Parathyroid adenoma (tissue), 2 donors: ENCODE results near the gene CSE1L.

Experiments
- H2AFZ ChIP-seq: fragments of 300-600 bp; sonication (generic); one replicate; pipeline ENCODE4 v1.7.0; 2017; ENCODE audit warnings: antibody characterized with exemption, mild to moderate bottlenecking
- H3K27ac ChIP-seq: fragments of 300-600 bp; sonication (generic); one replicate; pipeline ENCODE4 v1.7.0; 2017
- H3K27me3 ChIP-seq: fragments of 300-600 bp; sonication (generic); one replicate; pipeline ENCODE4 v1.7.0; 2017; ENCODE audit warnings: low read length; ENCODE audit not compliant: control insufficient read depth, insufficient read depth
- H3K36me3 ChIP-seq: fragments of 300-600 bp; sonication (generic); one replicate; pipeline ENCODE4 v1.7.0; 2017; ENCODE audit warnings: low read length; ENCODE audit not compliant: control insufficient read depth, insufficient read depth
- H3K4me1 ChIP-seq: fragments of 300-600 bp; sonication (generic); one replicate; pipeline ENCODE4 v1.7.0; 2017; ENCODE audit warnings: control low read depth
- H3K4me2 ChIP-seq: fragments of 300-600 bp; sonication (generic); one replicate; pipeline ENCODE4 v1.7.0; 2017; ENCODE audit warnings: low read length
- H3K4me3 ChIP-seq: fragments of 300-600 bp; sonication (generic); one replicate; pipeline ENCODE4 v1.7.0; 2017; ENCODE audit warnings: low read depth, low read length
- H3K79me2 ChIP-seq: fragments of 300-600 bp; sonication (generic); one replicate; pipeline ENCODE4 v1.7.0; 2017; ENCODE audit warnings: control low read depth
- H3K9ac ChIP-seq: fragments of 300-600 bp; sonication (generic); one replicate; pipeline ENCODE4 v1.7.0; 2017; ENCODE audit warnings: mild to moderate bottlenecking
- H3K9me3 ChIP-seq: fragments of 300-600 bp; sonication (generic); one replicate; pipeline ENCODE4 v1.7.0; 2017; ENCODE audit warnings: low read length; ENCODE audit not compliant: control insufficient read depth
- TF ChIP-seq, protein P1 (sequence below): fragments of 300-600 bp; sonication (generic); IDR thresholded peaks from one replicate; pipeline ENCODE4 v1.7.0; 2017; ENCODE audit warnings: antibody characterized with exemption, mild to moderate bottlenecking
- donor health status: primary hyperparathyroidism.

Gene CSE1L

DNA sequence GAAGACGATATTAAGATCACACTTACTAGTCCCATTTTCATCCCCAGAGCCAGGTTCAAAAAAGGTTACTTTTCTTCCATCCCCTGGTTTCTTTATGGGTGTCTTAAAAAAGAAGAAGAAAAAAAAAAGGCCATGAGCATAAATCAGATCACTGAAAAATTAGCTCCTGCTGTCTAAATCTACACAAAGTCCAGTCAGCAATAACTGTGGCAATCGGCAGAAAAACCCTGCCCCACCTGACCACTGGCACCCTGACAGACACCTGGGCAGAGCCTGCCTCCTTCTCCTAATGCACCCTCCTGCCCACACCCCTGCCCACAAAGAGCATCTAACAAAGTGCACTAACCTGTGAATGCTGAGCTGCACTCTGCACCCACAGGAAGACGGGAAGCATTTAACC lies 72.2 kb downstream of the CSE1L start:
- peak overlapping the region; percentile 50 for H2AFZ ChIP-seq
- peak overlapping the region; percentile 60 for H3K4me2 ChIP-seq
- TF ChIP-seq, protein P1, sequence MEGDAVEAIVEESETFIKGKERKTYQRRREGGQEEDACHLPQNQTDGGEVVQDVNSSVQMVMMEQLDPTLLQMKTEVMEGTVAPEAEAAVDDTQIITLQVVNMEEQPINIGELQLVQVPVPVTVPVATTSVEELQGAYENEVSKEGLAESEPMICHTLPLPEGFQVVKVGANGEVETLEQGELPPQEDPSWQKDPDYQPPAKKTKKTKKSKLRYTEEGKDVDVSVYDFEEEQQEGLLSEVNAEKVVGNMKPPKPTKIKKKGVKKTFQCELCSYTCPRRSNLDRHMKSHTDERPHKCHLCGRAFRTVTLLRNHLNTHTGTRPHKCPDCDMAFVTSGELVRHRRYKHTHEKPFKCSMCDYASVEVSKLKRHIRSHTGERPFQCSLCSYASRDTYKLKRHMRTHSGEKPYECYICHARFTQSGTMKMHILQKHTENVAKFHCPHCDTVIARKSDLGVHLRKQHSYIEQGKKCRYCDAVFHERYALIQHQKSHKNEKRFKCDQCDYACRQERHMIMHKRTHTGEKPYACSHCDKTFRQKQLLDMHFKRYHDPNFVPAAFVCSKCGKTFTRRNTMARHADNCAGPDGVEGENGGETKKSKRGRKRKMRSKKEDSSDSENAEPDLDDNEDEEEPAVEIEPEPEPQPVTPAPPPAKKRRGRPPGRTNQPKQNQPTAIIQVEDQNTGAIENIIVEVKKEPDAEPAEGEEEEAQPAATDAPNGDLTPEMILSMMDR: no peak
- H3K79me2 ChIP-seq: no peaks in the 10 kb centered on the region
- H3K27ac ChIP-seq: peak overlapping the region; percentile 67
- H3K4me3 ChIP-seq: peak overlapping the region; percentile 17
- H3K27me3 ChIP-seq: no peaks in the 10 kb centered on the region
- no peaks in the 10 kb centered on the region for H3K36me3 ChIP-seq
- H3K9ac ChIP-seq: no peak overlapping the region
- no peaks in the 10 kb centered on the region for H3K9me3 ChIP-seq
- H3K4me1 ChIP-seq: peaks cover 32% of the 10 kb centered on the region

- H3K79me2 ChIP-seq: peaks cover 11% of the 10 kb centered on the region
- peak overlapping the region; percentile 12 for H2AFZ ChIP-seq
- H3K27me3 ChIP-seq: no peaks in the 10 kb centered on the region
- H3K9ac ChIP-seq: no peak overlapping the region
- no peaks in the 10 kb centered on the region for H3K36me3 ChIP-seq
- TF ChIP-seq, protein P1: no peak
- H3K27ac ChIP-seq: peak overlapping the region; percentile 45
- H3K4me1 ChIP-seq: peaks cover 32% of the 10 kb centered on the region
- H3K9me3 ChIP-seq: no peaks in the 10 kb centered on the region
- peak overlapping the region; percentile 31 for H3K4me3 ChIP-seq
- H3K4me2 ChIP-seq: peak overlapping the region; percentile 60
These were observed 73.9 kb downstream of the CSE1L start for GRCh38 chr20:49119988-49120387.

DNA sequence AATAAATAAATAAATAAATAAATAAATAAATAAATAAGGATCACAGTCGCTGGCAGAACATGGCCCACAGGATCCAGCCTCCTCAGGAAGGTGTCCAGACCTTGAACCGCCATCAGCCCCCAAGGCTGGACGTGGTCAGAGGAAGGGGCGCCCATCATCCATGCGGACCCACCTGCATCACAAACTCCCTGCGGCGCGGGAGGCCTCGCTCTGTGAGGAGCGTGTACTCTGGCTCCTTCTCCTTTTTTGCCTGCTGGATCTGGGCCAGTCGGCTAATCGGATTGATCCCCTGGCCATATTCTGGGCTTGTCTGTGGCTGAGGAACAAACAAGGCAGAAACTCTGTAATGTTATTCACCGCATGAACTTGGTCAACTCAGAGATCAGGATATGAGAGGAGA lies 76.8 kb downstream of the CSE1L start:
- H3K36me3 ChIP-seq: no peaks in the 10 kb centered on the region
- peaks cover 23% of the 10 kb centered on the region for H3K79me2 ChIP-seq
- no peaks in the 10 kb centered on the region for H3K27me3 ChIP-seq
- H3K9me3 ChIP-seq: no peaks in the 10 kb centered on the region
- peaks cover 22% of the 10 kb centered on the region for H3K4me1 ChIP-seq
- no peak overlapping the region for H3K9ac ChIP-seq
- H3K4me2 ChIP-seq: no peak overlapping the region
- H3K27ac ChIP-seq: no peak overlapping the region
- no peak overlapping the region for H3K4me3 ChIP-seq
- H2AFZ ChIP-seq: no peak overlapping the region
- TF ChIP-seq, protein P1: no peak

- no peaks in the 10 kb centered on the region for H3K27me3 ChIP-seq
- no peak overlapping the region for H3K9ac ChIP-seq
- H3K79me2 ChIP-seq: peaks cover 26% of the 10 kb centered on the region
- H3K9me3 ChIP-seq: no peaks in the 10 kb centered on the region
- H3K4me1 ChIP-seq: peaks cover 12% of the 10 kb centered on the region
- no peak overlapping the region for H3K4me2 ChIP-seq
- H3K36me3 ChIP-seq: no peaks in the 10 kb centered on the region
- H3K4me3 ChIP-seq: no peak overlapping the region
- H2AFZ ChIP-seq: no peak overlapping the region
- TF ChIP-seq, protein P1: no peak
- no peak overlapping the region for H3K27ac ChIP-seq
These were observed 77.9 kb downstream of the CSE1L start for GRCh38 chr20:49123982-49124381.

DNA sequence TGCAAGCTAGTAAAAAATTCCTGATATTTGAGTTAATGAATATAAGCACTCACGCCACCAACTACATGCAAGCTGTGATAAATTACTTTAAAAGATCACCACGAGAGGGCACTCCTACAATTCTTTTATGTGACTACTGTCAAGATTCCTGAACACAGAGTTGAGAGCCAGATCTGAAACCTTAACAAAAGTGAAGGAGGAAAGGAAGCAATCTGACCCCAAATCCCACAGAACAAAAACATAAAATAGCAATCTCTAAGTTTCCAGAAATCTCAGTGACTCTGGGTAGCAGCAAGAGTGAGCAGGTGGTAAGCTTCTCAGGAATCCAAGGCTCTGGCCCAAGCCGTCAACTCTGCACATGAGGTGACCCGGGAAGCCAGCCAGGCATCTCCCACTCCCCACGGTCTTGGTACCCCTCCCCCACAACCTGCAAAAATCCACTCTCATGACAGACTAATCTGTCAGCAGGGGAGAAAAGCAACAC lies 86.9 kb downstream of the CSE1L start:
- Histone ChIP-seq H3K4me3 (no peak overlapping the region), H3K9ac (no peak overlapping the region), H3K27ac (no peak overlapping the region), H3K27me3 (no peaks in the 10 kb centered on the region), H3K36me3 (no peaks in the 10 kb centered on the region), H3K9me3 (no peaks in the 10 kb centered on the region), H2AFZ (no peak overlapping the region), H3K4me2 (no peak overlapping the region), H3K4me1 (no peaks in the 10 kb centered on the region), H3K79me2 (peaks cover 35% of the 10 kb centered on the region)
- TF ChIP-seq, protein P1: peak; percentile 70
